Lung (tissue), 12 donors: ENCODE data around the gene DEPDC5. TPM values are rescaled to one million over a fixed set of nuclear protein-coding genes. Genes with fewer than 3 reads are reported as not detected.

ENCODE experiments used
- ATAC-seq: fragments of 200-7000 bp; cut with Tn5 transposase; one replicate; pipeline ENCODE4 v1.9.1; 2020; ENCODE audit warnings: moderate number of reproducible peaks; ENCODE audit not compliant: insufficient read depth, low FRiP score
- DNase-seq, 3 donors: peaks; one replicate each; pipeline ENCODE4 v3.0.0-alpha.2; 2013 to 2017
- H3K27ac ChIP-seq, 2 donors: one replicate each; pipeline ENCODE4 v1.5.1; 2013; ENCODE audit warnings: mild to moderate bottlenecking in 2 of 2, moderate library complexity in 2 of 2, control low read depth in 1 of 2, inconsistent platforms in 1 of 2, low read depth in 1 of 2, low read length in 1 of 2
- H3K27me3 ChIP-seq, 3 donors: one replicate each; pipeline ENCODE4 v1.5.1; 2013; ENCODE audit warnings: low read length in 2 of 3; ENCODE audit not compliant: control insufficient read depth in 3 of 3, insufficient read depth in 3 of 3
- H3K36me3 ChIP-seq, 4 donors: one replicate each; pipeline ENCODE4 v1.5.1; 2013; ENCODE audit warnings: low read length in 4 of 4, mild to moderate bottlenecking in 1 of 4, moderate library complexity in 1 of 4; ENCODE audit not compliant: control insufficient read depth in 4 of 4, insufficient read depth in 4 of 4
- H3K4me1 ChIP-seq, 5 donors: one replicate each; pipeline ENCODE4 v1.5.1; 2013; ENCODE audit warnings: low read length in 5 of 5, mild to moderate bottlenecking in 2 of 5, moderate library complexity in 1 of 5; ENCODE audit not compliant: control insufficient read depth in 5 of 5, insufficient read depth in 5 of 5
- H3K4me3 ChIP-seq: one replicate; pipeline ENCODE4 v1.5.1; 2013; ENCODE audit warnings: mild to moderate bottlenecking, control low read depth, moderate library complexity
- H3K9ac ChIP-seq, 2 donors: one replicate each; pipeline ENCODE4 v1.5.1; 2013; ENCODE audit warnings: low read length in 2 of 2, control low read depth in 1 of 2; ENCODE audit not compliant: insufficient read depth in 1 of 2
- H3K9me3 ChIP-seq, 4 donors: one replicate each; pipeline ENCODE4 v1.5.1; 2013; ENCODE audit warnings: low read length in 3 of 4, mild to moderate bottlenecking in 1 of 4, moderate library complexity in 1 of 4; ENCODE audit not compliant: control insufficient read depth in 4 of 4, insufficient read depth in 3 of 4
- CTCF ChIP-seq: IDR thresholded peaks from 2 replicates; pipeline ENCODE4 v1.5.1; 2012; ENCODE audit warnings: mild to moderate bottlenecking; ENCODE audit errors: control extremely low read depth, extremely low read depth
- WGBS, 2 donors: extraction: QIAGEN DNeasy Blood & Tissue Kit; methylation state at CpG; one replicate each; pipeline ENCODE4 v1.1.7; 2013; 5-methylcytosine and 5-hydroxymethylcytosine counted together
- polyA plus RNA-seq, 2 donors: library from polyadenylated mRNA; stranded (reverse); fragments of 200-250 nt; gene quantifications; one replicate each; pipeline ENCODE4 v1.2.1, GENCODE V29; 2013
- total RNA-seq, 2 donors: library from RNA; depleted of rRNA in 1 of 2; stranded (reverse); fragments of >200 nt in 1 of 2; gene quantifications; one replicate each; pipeline ENCODE4 v1.2.1, GENCODE V29; 2014 to 2021
- donor health status: control.
- donor health status: control.
- donor health status: Bipolar disorder and iron deficiency.
- donor health status: healthy.
- donor health status: DM: yes; HTN: yes; CAD: no.

Gene DEPDC5
- total and polyA plus RNA-seq, 4 donors = 6.6 to 29.0 (median 16.3) TPM

- no peak for DNase-seq
- no peak overlapping the region for H3K27ac ChIP-seq
- H3K36me3 ChIP-seq = peaks cover 34 to 55% (median 38%) of the 10 kb centered on the region in 4 donors
- H3K9me3 ChIP-seq = no peaks in the 10 kb centered on the region
- WGBS, 2 donors = 72 to 83% methylated on average over 3 of the region's 3 CpGs
- H3K9ac ChIP-seq = no peak overlapping the region
- no peaks in the 10 kb centered on the region for H3K27me3 ChIP-seq
- H3K4me1 ChIP-seq = no peaks in the 10 kb centered on the region
- ATAC-seq = no peak
- TF ChIP-seq CTCF = no peak
- H3K4me3 ChIP-seq = no peak overlapping the region
Observed at GRCh38 chr22:31820655-31821054, 66.8 kb downstream of the DEPDC5 start.

GRCh38 chr22:31821572-31821971 is 67.8 kb downstream of the DEPDC5 start:
- DNase-seq = no peak
- Histone ChIP-seq H3K9me3 (no peaks in the 10 kb centered on the region), H3K36me3 (peaks cover 33 to 53% (median 34%) of the 10 kb centered on the region in 4 donors), H3K27ac (no peak overlapping the region), H3K27me3 (no peaks in the 10 kb centered on the region), H3K4me3 (no peak overlapping the region), H3K9ac (no peak overlapping the region), H3K4me1 (no peaks in the 10 kb centered on the region)
- 67 to 76% methylated on average over 1 of the region's 1 CpG for WGBS, 2 donors
- TF ChIP-seq CTCF = no peak
- ATAC-seq = no peak

GRCh38 chr22:31822523-31822922 is 68.7 kb downstream of the DEPDC5 start:
- Histone ChIP-seq H3K36me3 (peaks cover 30 to 45% (median 31%) of the 10 kb centered on the region in 4 donors), H3K9me3 (no peaks in the 10 kb centered on the region), H3K4me3 (no peak overlapping the region), H3K9ac (no peak overlapping the region), H3K27ac (no peak overlapping the region), H3K4me1 (no peaks in the 10 kb centered on the region), H3K27me3 (no peaks in the 10 kb centered on the region)
- ATAC-seq (no peak), DNase-seq (no peak)
- no peak for TF ChIP-seq CTCF
- 93 to 99% methylated on average over 4 of the region's 4 CpGs for WGBS, 2 donors

- Histone ChIP-seq H3K4me1 (peaks cover 0 to 7% (median 0%) of the 10 kb centered on the region in 5 donors), H3K36me3 (peaks cover 13 to 25% (median 24%) of the 10 kb centered on the region in 4 donors), H3K27ac (no peak overlapping the region), H3K27me3 (no peaks in the 10 kb centered on the region), H3K9me3 (no peaks in the 10 kb centered on the region), H3K9ac (no peak overlapping the region), H3K4me3 (no peak overlapping the region)
- DNase-seq = no peak
- WGBS, 2 donors = 91 to 96% methylated on average over 2 of the region's 2 CpGs
- no peak for ATAC-seq
- no peak for TF ChIP-seq CTCF
Observed at GRCh38 chr22:31825513-31825912, 71.7 kb downstream of the DEPDC5 start.
